Measurements from ENCODE around the gene GNGT2. TPM values are rescaled to one million over a fixed set of nuclear protein-coding genes. Genes with fewer than 3 reads are reported as not detected.
A peak's percentile ranks its signal among the peaks of the same experiment; 100 is the strongest.
"Not testable (repeated sequence)": the region's sequence is repeated elsewhere in the genome, so short reads cannot be mapped to it uniquely, and the experiment has no call there.

Gene GNGT2
- total RNA-seq, 1 donor from 2014 or later, result 2.2 TPM

DNA sequence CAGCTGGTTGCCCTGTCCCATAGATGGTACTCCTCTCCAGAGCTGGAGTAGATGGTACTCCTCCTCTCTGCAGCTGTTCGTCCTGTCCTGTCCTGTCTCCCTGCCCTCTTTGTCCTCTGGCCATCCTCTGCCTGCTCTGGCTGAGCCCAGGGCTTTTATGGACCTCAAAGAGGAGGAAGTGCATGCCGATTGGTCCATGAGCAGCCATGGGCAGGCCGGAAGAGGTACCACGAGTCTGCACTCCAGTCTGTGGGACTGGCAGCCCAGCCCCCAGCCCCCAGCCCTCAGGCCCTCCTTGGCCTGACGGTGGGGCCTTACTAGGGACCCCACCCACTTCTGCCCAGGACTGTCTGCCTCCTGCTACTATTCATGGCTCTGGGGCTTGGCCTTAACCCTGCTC, 27.0 kb downstream of the GNGT2 start:
- peaks cover 16% of the 10 kb centered on the region for H3K27me3 ChIP-seq (ENCODE audit: low read depth)
- intact Hi-C loops (cut with micrococcal nuclease), result loop anchor here (5.0 kb wide), 1 partner anchor 44 kb away; no protein-coding TSS in a partner anchor
- no peaks in the 10 kb centered on the region for H3K4me1 ChIP-seq

GRCh38 chr17:49180998-49181635, 29.3 kb downstream of the GNGT2 start:
- H3K27ac ChIP-seq (replicated peaks), result no peak overlapping the region
- H3K9me3 ChIP-seq (replicated peaks), result peaks cover 31% of the 10 kb centered on the region
- DNase-seq, result no peak
- TF ChIP-seq CTCF (IDR thresholded peaks at IDR 0.05; ENCODE audit: borderline replicate concordance), result no peak
- peaks cover 16% of the 10 kb centered on the region for H3K27me3 ChIP-seq (ENCODE audit: low read depth)
- H3K36me3 ChIP-seq, result no peaks in the 10 kb centered on the region
- no peaks in the 10 kb centered on the region for H3K4me1 ChIP-seq
- intact Hi-C loops (cut with micrococcal nuclease), result loop anchor here (5.0 kb wide), 1 partner anchor 46 kb away; no protein-coding TSS in a partner anchor
- H3K4me3 ChIP-seq, result no peak overlapping the region

More for the DNA sequence above, 27.0 kb downstream of the GNGT2 start:
- Histone ChIP-seq H3K9me3 (replicated peaks) (peaks cover 14% of the 10 kb centered on the region), H3K36me3 (no peaks in the 10 kb centered on the region), H3K27ac (replicated peaks) (no peak overlapping the region), H3K4me3 (no peak overlapping the region)
- DNase-seq, result no peak
- TF ChIP-seq CTCF (IDR thresholded peaks at IDR 0.05; ENCODE audit: borderline replicate concordance), result no peak

- H3K4me1 ChIP-seq, result no peaks in the 10 kb centered on the region
- intact Hi-C loops (cut with micrococcal nuclease), result loop anchor here (5.0 kb wide), 1 partner anchor 47 kb away; no protein-coding TSS in a partner anchor
These were observed 30.1 kb downstream of the GNGT2 start for GRCh38 chr17:49180303-49180702.

GRCh38 chr17:49175978-49176377, 34.4 kb downstream of the GNGT2 start:
- not testable (repeated sequence) for H3K4me3 ChIP-seq; H3K27ac ChIP-seq (replicated peaks); DNase-seq; H3K36me3 ChIP-seq; H3K4me1 ChIP-seq
- intact Hi-C loops (cut with micrococcal nuclease), result loop anchor here (5.0 kb wide), 1 partner anchor 116 kb away; no protein-coding TSS in a partner anchor
- H3K27me3 ChIP-seq (ENCODE audit: low read depth), result peaks cover 30% of the 10 kb centered on the region
- H3K9me3 ChIP-seq (replicated peaks), result peaks cover 53% of the 10 kb centered on the region

More at GRCh38 chr17:49180303-49180702, 30.1 kb downstream of the GNGT2 start:
- peaks cover 32% of the 10 kb centered on the region for H3K9me3 ChIP-seq (replicated peaks)
- H3K27me3 ChIP-seq (ENCODE audit: low read depth), result peaks cover 16% of the 10 kb centered on the region
- peak; percentile 77 for TF ChIP-seq CTCF (IDR thresholded peaks at IDR 0.05; ENCODE audit: borderline replicate concordance)
- H3K27ac ChIP-seq (replicated peaks), result no peak overlapping the region
- DNase-seq, result peak; percentile 67
- H3K36me3 ChIP-seq, result no peaks in the 10 kb centered on the region
- H3K4me3 ChIP-seq, result no peak overlapping the region

- H3K4me3 ChIP-seq; H3K36me3 ChIP-seq; H3K27ac ChIP-seq (replicated peaks); H3K4me1 ChIP-seq; DNase-seq; intact Hi-C loops (cut with micrococcal nuclease): not testable (repeated sequence)
- H3K27me3 ChIP-seq (ENCODE audit: low read depth), result peaks cover 83% of the 10 kb centered on the region
- peaks cover 31% of the 10 kb centered on the region for H3K9me3 ChIP-seq (replicated peaks)
These were observed 39.7 kb downstream of the GNGT2 start for GRCh38 chr17:49170711-49171110.

DNA sequence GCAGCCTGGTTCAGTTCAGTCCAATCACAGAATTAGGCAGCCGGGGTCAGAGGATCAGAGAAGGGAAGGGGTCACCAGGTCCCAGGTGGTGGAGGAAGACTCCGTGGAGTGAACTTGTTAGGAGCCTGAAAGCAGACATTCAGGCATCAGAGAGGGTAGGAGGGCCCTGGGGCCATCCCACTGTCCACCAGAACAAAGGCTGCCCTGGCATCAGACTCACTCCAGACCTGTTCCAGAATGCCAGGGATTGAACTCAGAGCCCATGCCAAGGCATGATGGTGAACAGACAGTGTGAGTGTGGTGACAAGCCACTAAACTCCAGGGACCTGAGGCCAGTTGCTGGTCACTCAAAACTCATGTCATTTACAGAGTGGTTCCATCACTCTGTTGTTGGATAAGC, 40.2 kb downstream of the GNGT2 start:
- Histone ChIP-seq H3K9me3 (replicated peaks) (peaks cover 26% of the 10 kb centered on the region), H3K4me3 (no peak overlapping the region), H3K27ac (replicated peaks) (no peak overlapping the region), H3K36me3 (no peaks in the 10 kb centered on the region), H3K4me1 (no peaks in the 10 kb centered on the region), H3K27me3 (ENCODE audit: low read depth) (peaks cover 88% of the 10 kb centered on the region)
- no peak for DNase-seq
- intact Hi-C loops (cut with micrococcal nuclease), result no loop called here
- no peak for TF ChIP-seq CTCF (IDR thresholded peaks at IDR 0.05; ENCODE audit: borderline replicate concordance)
